GM18498 (cell line): Measurements from ENCODE around the gene WFDC1.

ENCODE experiments used
- ATAC-seq: cut with Tn5 transposase; IDR thresholded peaks from one replicate; pipeline ENCODE4 v1.9.1; 2021; ENCODE audit warnings: mild to moderate bottlenecking, moderate library complexity; ENCODE audit not compliant: unreplicated experiment

Gene WFDC1

GRCh38 chr16:84371553-84371865 is 76.8 kb downstream of the WFDC1 start:
- no peak for ATAC-seq

DNA sequence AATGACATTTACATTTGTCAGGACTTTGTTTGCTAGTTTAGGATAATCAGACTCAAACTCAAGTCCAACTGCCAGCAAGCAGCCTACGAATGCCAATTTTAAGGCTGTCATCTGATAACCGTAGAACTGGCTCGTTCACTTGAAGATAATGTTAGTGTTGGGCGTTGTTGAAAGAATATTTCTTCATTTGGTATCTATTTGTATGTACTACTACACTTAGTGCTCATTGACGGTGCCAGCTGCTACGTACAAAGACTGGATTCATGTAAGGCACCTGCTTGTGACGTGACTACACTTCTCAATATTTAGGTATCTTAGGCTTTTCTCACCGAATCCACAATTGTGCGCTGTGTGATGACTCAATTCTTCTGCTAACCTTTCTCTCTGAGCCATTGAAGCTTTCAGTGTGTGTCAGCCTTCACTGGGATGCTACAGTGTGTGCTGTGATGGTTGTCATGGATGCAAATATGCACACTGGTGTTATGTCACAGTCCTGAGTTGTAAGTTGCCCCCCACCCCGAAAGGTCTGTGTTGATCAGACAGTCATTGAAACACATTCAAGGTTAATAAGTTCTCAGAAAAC is 79.3 kb downstream of the WFDC1 start:
- ATAC-seq, result no peak

- no peak for ATAC-seq
Measured at GRCh38 chr16:84378099-84378498, 83.4 kb downstream of the WFDC1 start.

- ATAC-seq, result no peak
Measured at GRCh38 chr16:84378567-84378966, 83.9 kb downstream of the WFDC1 start.

- no peak for ATAC-seq
Measured at GRCh38 chr16:84379008-84379708, 84.5 kb downstream of the WFDC1 start.
